ENCODE data around the gene S100A1.

DNA sequence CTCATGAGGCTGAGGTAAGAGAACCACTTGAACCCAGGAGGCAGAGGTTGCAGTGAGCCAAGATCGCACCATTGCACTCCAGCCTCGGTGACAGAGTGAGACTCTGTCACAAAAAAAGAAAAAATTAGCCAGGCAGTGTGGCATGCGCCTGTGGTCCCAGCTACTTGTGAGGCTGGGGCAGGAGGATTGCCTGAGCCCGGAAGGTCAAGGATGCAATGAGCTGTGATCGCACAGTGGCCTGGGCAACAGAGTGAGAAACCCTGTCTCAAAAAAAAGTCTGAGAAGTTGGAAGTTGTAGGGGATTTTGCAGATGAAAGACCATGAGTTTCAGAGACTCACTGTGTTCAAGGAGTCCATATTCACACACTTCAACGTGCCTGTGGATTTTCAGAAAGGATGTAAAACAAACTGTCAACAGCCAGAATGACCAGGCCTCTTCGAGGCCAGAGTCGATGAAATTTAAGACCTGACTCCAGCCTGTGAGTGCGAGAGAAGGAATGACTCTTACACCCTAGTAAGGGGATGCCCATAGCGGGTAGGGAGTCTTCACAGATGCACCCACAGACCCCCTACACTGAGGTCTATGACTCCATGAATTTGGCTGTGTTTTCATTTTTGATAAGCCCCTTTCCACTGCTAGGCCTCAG is 3.1 kb upstream of the S100A1 start:
- TF ChIP-seq, protein P1, sequence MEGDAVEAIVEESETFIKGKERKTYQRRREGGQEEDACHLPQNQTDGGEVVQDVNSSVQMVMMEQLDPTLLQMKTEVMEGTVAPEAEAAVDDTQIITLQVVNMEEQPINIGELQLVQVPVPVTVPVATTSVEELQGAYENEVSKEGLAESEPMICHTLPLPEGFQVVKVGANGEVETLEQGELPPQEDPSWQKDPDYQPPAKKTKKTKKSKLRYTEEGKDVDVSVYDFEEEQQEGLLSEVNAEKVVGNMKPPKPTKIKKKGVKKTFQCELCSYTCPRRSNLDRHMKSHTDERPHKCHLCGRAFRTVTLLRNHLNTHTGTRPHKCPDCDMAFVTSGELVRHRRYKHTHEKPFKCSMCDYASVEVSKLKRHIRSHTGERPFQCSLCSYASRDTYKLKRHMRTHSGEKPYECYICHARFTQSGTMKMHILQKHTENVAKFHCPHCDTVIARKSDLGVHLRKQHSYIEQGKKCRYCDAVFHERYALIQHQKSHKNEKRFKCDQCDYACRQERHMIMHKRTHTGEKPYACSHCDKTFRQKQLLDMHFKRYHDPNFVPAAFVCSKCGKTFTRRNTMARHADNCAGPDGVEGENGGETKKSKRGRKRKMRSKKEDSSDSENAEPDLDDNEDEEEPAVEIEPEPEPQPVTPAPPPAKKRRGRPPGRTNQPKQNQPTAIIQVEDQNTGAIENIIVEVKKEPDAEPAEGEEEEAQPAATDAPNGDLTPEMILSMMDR (IDR thresholded peaks at IDR 0.05; ENCODE audit: low read depth, low read length, poor library complexity, severe bottlenecking), result no peak
- no peak for TF ChIP-seq EZH2phosphoT487 (IDR thresholded peaks at IDR 0.05; ENCODE audit: borderline replicate concordance, low read length)
